NCI-H526 (cell line): ENCODE measurements around the gene TNFAIP8.

Experiments used
- DNase-seq, 2 experiments: peaks; one replicate each; lab custom pipeline; 2025; lab: John Stamatoyannopoulos, UW

TNFAIP8 gene

DNA sequence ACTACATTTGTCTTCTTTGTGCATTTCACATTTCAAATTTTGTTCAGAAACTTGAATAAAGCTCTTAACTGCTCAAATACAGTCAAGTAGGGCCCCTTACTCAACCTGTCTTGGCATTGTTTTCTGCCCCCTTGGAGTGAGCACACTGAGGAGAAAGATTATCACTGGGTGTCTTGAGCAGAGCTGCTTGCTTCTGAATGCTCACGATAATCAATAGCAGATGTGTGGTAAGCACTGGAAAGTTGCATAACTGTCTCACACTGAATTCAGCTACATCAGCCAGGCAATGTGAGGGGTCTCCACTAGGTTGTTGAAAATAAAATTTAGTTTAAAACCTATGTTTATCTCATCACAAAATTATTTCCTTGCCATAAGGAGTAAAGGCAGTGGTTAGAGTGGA, 7.8 kb upstream of the TNFAIP8 start:
- no peak for DNase-seq

- no peak for DNase-seq
Measured at GRCh38 chr5:119353213-119353612, 2.6 kb upstream of the TNFAIP8 start.

DNA sequence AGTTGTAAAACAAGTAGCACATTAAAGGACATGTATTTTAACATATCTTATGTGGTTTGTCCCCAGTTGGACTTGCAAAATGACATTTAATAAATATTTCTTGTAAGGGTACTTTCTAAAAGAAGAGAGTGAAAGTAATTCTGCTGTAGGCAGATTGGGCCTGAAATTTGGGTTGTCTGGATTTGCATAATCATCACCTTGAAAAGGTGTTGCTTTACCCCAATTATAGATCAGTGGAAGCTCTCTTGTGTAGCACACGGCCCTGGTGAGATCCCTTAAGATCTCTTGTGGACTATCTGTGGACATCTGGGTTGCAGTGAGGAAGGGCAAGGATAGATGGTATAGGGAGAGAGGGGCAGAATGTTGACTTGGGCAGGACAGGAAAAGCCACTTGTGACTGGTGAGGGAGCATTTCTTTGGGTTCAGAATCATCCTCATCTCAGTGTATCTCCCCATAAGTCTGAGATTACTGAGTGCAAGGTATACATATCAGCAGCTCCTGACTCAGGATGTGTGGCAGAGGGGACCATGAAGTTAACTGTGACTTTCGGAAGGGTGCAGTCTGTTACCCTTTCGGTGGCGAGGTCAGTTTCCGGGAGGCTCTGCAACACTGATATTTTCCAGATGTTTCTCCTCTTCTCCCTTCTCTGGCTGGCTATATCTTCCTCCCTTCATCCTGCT, 2.0 kb upstream of the TNFAIP8 start:
- DNase-seq = no peak

- peak in 1 of 2 experiments; percentile 1 for DNase-seq
Measured at GRCh38 chr5:119354537-119355243, 1.1 kb upstream of the TNFAIP8 start.

DNA sequence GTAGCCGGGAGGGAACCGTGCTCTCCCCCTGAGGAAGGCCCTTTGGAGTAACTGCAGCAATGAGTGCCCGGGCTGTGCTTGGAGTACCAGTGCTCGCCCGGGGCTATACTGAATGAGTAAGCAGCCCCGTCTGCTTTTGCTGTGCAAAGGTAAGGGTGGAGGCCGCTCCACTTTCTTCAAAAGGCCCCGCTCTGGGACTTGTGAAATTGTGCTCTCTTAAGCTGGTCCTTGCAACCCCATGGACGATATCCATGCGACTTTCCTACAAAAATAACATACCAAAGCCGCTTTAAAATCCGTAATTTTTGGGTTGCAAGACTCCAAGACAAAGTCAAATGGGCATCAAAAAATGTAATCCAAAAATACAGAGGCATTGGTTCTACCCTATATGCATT, 578 bp upstream of the TNFAIP8 start:
- no peak for DNase-seq

DNA sequence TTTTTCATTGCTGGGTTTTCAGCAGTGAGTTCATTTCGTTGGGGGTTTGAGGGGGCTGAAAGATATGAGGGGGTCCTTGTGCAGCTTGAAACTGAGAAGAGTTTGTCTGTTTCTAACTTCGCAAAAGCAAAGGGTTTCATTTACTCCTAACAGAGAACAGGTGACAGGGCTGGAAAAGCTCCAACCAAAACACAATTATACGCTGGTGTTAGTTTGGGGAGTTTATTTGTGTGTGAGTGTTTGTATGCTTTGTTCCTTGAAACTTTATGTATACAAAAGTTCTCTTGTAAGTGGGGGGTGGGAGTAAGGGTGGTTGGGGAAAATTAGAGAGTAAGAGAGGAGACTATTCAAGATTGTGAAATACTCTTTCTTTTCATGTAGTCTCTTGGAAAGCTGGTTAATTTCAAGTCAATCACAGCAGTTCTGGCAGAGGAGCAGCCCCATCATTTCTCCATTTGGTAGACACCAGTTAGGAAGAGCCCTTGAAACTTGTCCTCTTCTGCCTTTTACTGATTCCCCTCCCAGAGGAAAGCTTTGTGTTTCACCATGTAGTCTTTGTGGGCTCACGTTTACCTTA, 881 bp downstream of the TNFAIP8 start:
- DNase-seq = no peak

DNA sequence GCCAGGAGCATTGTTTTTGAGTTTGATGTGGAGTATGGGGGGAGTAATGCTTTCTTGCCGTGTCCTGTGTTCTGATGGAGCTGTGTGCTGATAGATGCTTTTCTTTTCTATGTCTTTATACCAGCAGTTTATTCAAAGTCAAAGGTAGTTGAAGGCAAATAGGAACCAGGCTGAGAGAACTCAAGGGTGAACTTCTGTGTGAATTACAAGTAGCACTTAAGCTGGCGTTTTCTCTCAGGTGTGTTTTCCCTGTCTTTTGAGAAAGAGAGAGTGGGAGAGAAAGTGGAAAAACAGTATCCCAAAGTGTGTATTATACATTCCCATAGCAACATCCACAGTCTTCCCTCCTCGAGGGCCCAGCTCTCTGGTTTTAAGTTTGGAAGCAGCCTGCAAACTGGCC, 1.5 kb downstream of the TNFAIP8 start:
- no peak for DNase-seq

GRCh38 chr5:119357808-119358529, 2.1 kb downstream of the TNFAIP8 start:
- DNase-seq = peak in 1 of 2 experiments; percentile 4

DNA sequence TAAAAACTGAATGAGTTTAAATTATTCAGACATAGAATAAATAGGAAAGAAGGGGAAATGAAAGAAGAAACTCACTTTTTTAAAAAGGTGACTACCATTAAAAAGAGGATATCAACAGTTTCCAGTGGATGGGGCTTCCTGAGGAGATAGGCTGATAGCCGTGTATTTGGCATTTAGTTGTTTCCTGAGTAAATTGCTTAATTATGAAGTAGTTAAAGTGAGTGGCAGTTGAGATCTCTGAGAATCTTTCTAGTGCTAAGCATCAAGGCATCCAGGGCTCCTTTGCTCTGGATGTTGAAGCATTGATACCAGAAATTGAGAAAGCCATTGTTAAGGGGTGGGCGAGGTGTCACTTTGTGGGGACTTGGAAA, 2.7 kb downstream of the TNFAIP8 start:
- no peak for DNase-seq

DNA sequence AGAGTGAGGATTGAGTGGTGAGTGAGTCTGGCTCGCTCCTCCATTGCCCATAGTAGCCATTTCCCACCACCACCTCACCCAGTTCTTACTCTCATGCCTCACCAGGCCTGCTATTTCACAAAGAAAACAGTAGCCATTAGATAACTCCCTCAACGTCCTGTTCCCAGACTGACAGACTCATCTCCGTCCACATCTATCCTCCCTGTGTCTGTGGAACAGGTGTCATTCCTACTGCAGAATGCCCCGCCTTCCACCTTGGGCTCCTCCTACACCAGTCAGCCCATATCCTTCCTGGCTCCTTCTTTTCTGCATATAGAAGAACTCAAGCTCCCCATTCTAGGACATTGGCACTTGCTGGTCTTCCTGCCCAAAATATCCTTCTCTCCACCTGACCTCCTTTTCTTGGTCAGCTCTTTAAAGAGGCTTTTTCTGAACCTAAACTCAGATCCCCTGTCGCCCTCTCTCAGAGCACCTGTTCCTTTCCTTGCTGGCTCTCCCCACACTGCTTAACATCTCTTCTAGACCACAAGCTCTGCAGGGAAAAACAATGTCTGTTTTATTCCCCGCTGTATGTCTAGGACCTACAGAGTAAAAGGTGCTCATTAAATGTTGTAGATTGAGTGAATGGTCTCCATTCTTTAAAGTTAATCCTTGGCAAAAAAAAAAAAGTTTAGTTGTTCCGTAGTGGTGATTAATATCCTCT, 3.2 kb downstream of the TNFAIP8 start:
- no peak for DNase-seq

DNA sequence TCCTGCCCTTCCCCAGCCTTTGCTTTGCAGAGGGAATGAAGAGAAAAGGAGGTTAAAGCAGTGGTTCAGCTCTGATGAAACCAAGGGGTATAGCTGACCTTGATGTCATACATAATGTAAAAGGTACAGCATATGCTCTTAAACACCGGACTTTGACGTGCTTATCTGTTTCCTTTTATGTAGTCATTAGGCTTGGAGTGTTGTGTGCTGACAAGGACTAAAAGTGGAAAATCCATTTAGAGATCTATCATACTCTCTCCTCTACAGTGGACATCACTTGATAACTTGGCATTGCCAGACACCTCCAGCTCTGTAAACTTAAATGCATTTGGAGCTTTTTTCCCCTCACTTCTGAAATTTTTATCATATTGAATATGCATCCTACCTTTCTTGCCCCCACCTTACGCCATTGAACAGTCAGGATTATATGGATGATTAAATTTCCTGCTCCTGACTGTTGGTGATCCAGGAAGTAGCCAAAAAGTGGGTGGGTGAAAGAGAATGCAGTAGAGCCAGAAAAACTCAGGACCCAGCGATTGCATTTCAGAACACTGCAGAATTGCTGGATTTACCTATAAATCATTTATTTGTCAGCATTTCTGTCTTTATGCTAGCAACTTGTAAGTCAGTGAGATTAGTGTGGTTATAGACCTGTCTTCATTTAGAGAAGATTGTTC, 4.1 kb downstream of the TNFAIP8 start:
- DNase-seq = no peak

GRCh38 chr5:119360905-119361593, 5.2 kb downstream of the TNFAIP8 start:
- no peak for DNase-seq

- no peak for DNase-seq
Measured at GRCh38 chr5:119361594-119362125, 5.8 kb downstream of the TNFAIP8 start.

DNA sequence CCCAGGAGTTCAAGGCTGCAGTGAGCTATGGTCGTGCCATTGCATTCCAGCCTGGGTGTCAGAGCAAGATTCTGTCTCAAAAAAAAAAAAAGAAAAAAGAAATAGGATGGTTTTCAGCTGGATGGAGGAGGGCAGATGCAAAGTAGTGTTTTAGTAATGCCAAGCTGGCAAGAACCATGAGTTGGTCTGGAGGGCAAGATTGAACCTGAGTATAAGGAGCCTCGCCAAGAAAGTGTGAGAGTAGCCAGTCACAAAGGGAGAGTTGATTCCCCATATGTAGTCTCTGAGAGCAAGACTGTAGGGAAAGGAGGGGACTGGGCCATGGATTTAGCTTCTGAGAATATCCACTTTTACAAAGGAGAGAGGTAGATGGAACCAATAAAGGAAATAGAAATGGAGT, 6.9 kb downstream of the TNFAIP8 start:
- no peak for DNase-seq

DNA sequence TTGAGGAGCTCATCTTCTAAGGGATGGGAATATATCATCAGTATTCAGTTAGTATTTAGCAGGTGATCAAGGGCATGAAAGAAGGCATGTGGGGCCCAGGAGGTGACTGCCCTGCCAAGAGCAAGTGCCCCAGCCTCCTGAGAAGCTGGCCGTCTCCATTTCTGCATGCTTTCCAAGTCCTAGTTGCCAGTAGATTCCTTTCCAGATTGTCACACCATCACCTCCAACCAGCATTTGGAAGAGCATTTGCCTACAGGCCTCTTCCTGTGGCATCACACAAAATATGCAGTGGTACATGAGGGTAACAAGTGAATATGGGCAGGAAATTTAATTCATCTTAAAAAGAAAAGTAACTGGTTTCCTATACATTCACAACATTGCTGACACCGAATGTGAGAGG, 7.5 kb downstream of the TNFAIP8 start:
- DNase-seq = no peak

GRCh38 chr5:119363936-119364335, 8.1 kb downstream of the TNFAIP8 start:
- no peak for DNase-seq

- DNase-seq = no peak
Measured at GRCh38 chr5:119365847-119366539, 10.2 kb downstream of the TNFAIP8 start.

GRCh38 chr5:119366540-119366881, 10.7 kb downstream of the TNFAIP8 start:
- no peak for DNase-seq

DNA sequence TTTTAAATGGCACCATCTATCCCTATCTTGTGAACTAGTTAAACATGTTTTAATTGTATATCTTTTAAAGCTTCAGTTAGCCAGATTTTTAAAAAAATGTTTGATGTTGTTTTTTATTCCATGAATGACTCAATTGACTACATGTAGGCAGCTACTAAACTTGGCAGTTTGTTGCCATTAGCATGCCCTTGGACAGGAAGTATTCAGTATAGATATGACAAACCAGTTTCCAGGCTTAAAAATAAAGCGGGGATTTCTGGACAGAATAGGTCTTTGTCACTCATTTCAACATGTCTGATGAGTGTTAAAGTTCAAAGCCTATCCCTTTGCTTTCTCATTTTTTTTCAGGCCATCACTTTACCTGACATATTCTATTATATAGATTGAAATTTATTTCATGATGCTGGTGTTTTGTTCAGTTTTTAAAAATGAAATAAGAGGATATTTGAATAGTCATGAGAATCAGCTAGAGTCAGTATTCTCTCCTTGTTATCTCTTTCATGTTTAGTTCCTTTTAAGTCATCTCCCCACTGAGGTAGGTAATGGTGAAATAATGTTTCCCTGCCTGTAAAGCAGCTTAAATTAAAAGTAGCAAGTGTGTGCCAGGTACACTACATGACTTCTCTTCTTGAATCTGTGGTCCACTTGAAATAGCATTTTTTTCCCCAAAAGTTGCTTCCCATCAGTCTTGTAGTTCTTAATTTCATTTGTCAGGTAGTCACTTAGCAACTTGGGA, 11.9 kb downstream of the TNFAIP8 start:
- no peak for DNase-seq

- no peak for DNase-seq
Measured at GRCh38 chr5:119368238-119368630, 12.4 kb downstream of the TNFAIP8 start.
